T-helper 9 cell (primary cell): ENCODE data around the gene NAGK.
"Not testable (repeated sequence)": the region's sequence is repeated elsewhere in the genome, so short reads cannot be mapped to it uniquely, and the experiment has no call there.

Source experiments
- DNase-seq: peaks from one replicate; pipeline ENCODE4 v3.0.0-alpha.2; 2020
- total RNA-seq, 2 donors: gene quantifications; one replicate each; lab custom pipeline; 2026; lab: John Stamatoyannopoulos, UW

NAGK gene
- total RNA-seq = 48.7 to 57.0 reads per million in 2 donors

GRCh38 chr2:71068218-71069035, at the start of gene NAGK:
Gene NAGK, plus strand, starts transcription at chr2:71068648. Its CDS starts 36 bp downstream, at chr2:71068684.
- peak; percentile 93 for DNase-seq

- DNase-seq = not testable (repeated sequence)
Measured at GRCh38 chr2:71019989-71020388, 48.5 kb upstream of the NAGK start.

GRCh38 chr2:71021394-71021793, 47.1 kb upstream of the NAGK start:
- not testable (repeated sequence) for DNase-seq

- peak; percentile 32 for DNase-seq
Measured at GRCh38 chr2:71023553-71024243, 44.8 kb upstream of the NAGK start.

GRCh38 chr2:71036296-71036695, 32.2 kb upstream of the NAGK start:
- DNase-seq = not testable (repeated sequence)

GRCh38 chr2:71042287-71042686, 26.2 kb upstream of the NAGK start:
- DNase-seq = no peak

- DNase-seq = no peak
Measured at GRCh38 chr2:71043531-71044407, 24.7 kb upstream of the NAGK start.

GRCh38 chr2:71045151-71045550, 23.3 kb upstream of the NAGK start:
- no peak for DNase-seq

- no peak for DNase-seq
Measured at GRCh38 chr2:71045865-71046548, 22.4 kb upstream of the NAGK start.

GRCh38 chr2:71048096-71048495, 20.4 kb upstream of the NAGK start:
- no peak for DNase-seq

- DNase-seq = not testable (repeated sequence)
Measured at GRCh38 chr2:71049704-71050360, 18.6 kb upstream of the NAGK start.

- not testable (repeated sequence) for DNase-seq
Measured at GRCh38 chr2:71055206-71055740, 13.2 kb upstream of the NAGK start.

- DNase-seq = no peak
Measured at GRCh38 chr2:71060211-71060610, 8.2 kb upstream of the NAGK start.

- DNase-seq = no peak
Measured at GRCh38 chr2:71060871-71061270, 7.6 kb upstream of the NAGK start.

GRCh38 chr2:71063216-71063615, 5.2 kb upstream of the NAGK start:
- no peak for DNase-seq

- no peak for DNase-seq
Measured at GRCh38 chr2:71064110-71064611, 4.3 kb upstream of the NAGK start.

- DNase-seq = no peak
Measured at GRCh38 chr2:71064754-71065621, 3.5 kb upstream of the NAGK start.

- no peak for DNase-seq
Measured at GRCh38 chr2:71066856-71067255, 1.6 kb upstream of the NAGK start.

GRCh38 chr2:71067567-71068217, 756 bp upstream of the NAGK start:
- no peak for DNase-seq

- no peak for DNase-seq
Measured at GRCh38 chr2:71069376-71069775, 928 bp downstream of the NAGK start.
